ENCODE measurements around the gene RAI2. TPM values are rescaled to one million over a fixed set of nuclear protein-coding genes. Genes with fewer than 3 reads are reported as not detected.

Gene RAI2
- total RNA-seq, 1 experiment from 2014 or later = 0.77 TPM

GRCh38 chrX:17861489-17862011 lies 452 bp upstream of the RAI2 start:
- ChIA-PET CTCF (no interaction called here), POLR2A (no interaction called here)
- TF ChIP-seq CBFB (CRISPR knock-in tag; IDR thresholded peaks at IDR 0.05; ENCODE audit: low read depth) (no peak), KAT7 (CRISPR knock-in tag; IDR thresholded peaks at IDR 0.05; ENCODE audit: borderline replicate concordance) (no peak), NR3C1 (CRISPR knock-in tag; conservative IDR thresholded peaks at IDR 0.05; ENCODE audit: low read depth) (no peak), CREM (CRISPR knock-in tag; IDR thresholded peaks at IDR 0.05) (no peak), MLX (CRISPR knock-in tag; IDR thresholded peaks at IDR 0.05) (no peak)
- H3K4me3 Mint-ChIP-seq = peak overlapping the region; percentile 59
- no peaks in the 10 kb centered on the region for H3K9me3 Mint-ChIP-seq
- H3K4me1 Mint-ChIP-seq = peaks cover 16% of the 10 kb centered on the region
- H3K27ac Mint-ChIP-seq = no peak overlapping the region
- no peaks in the 10 kb centered on the region for H3K36me3 Mint-ChIP-seq
- DNase-seq (ENCODE audit: low spot score) (no peak), ATAC-seq (peak; percentile 56)
- peaks cover 90% of the 10 kb centered on the region for H3K27me3 Mint-ChIP-seq (ENCODE audit: low read depth)

- no peak overlapping the region for H3K27ac Mint-ChIP-seq
- H3K9me3 Mint-ChIP-seq = no peaks in the 10 kb centered on the region
- ATAC-seq (peak; percentile 23), DNase-seq (ENCODE audit: low spot score) (peak; percentile 11)
- peaks cover 81% of the 10 kb centered on the region for H3K27me3 Mint-ChIP-seq (ENCODE audit: low read depth)
- H3K36me3 Mint-ChIP-seq = no peaks in the 10 kb centered on the region
- H3K4me3 Mint-ChIP-seq = peak overlapping the region; percentile 78
- POLR2A ChIA-PET = no interaction called here
- H3K4me1 Mint-ChIP-seq = peaks cover 16% of the 10 kb centered on the region
- CTCF ChIA-PET = interaction anchor here (0.9 to 1.3 kb wide), 3 partner anchors 9 to 47 kb away, joined by 3 to 4 read pairs (median 3); no protein-coding TSS in a partner anchor
- no peak for TF ChIP-seq TP53 (CRISPR knock-in tag; IDR thresholded peaks at IDR 0.05)
- no peak for TF ChIP-seq CBFB (CRISPR knock-in tag; IDR thresholded peaks at IDR 0.05; ENCODE audit: low read depth)
- TF ChIP-seq ETV6 (CRISPR knock-in tag; IDR thresholded peaks at IDR 0.05) = no peak
- TF ChIP-seq AR (CRISPR knock-in tag; IDR thresholded peaks at IDR 0.05) = no peak
- no peak for TF ChIP-seq FOXJ3 (CRISPR knock-in tag; IDR thresholded peaks at IDR 0.05; ENCODE audit: borderline replicate concordance)
- no peak for TF ChIP-seq PREB (CRISPR knock-in tag; IDR thresholded peaks at IDR 0.05; ENCODE audit: borderline replicate concordance)
- TF ChIP-seq CREM (CRISPR knock-in tag; IDR thresholded peaks at IDR 0.05) = no peak
- no peak for TF ChIP-seq SMAD4 (CRISPR knock-in tag; IDR thresholded peaks at IDR 0.05)
- no peak for TF ChIP-seq TCF7 (CRISPR knock-in tag; IDR thresholded peaks at IDR 0.05; ENCODE audit: low read depth)
- TF ChIP-seq HMGA2 (CRISPR knock-in tag; IDR thresholded peaks at IDR 0.05) = no peak
- TF ChIP-seq USF2 (CRISPR knock-in tag; IDR thresholded peaks at IDR 0.05) = no peak
- TF ChIP-seq JUN (CRISPR knock-in tag; IDR thresholded peaks at IDR 0.05) = no peak
- no peak for TF ChIP-seq STAT6 (CRISPR knock-in tag; conservative IDR thresholded peaks at IDR 0.05; ENCODE audit: low read depth)
- no peak for TF ChIP-seq ATF2 (CRISPR knock-in tag; IDR thresholded peaks at IDR 0.05; ENCODE audit: borderline replicate concordance, low read depth)
- no peak for TF ChIP-seq RORB (CRISPR knock-in tag; IDR thresholded peaks at IDR 0.05)
- no peak for TF ChIP-seq IRF1 (CRISPR knock-in tag; IDR thresholded peaks at IDR 0.05)
- TF ChIP-seq EMX1 (CRISPR knock-in tag; IDR thresholded peaks at IDR 0.05) = no peak
Measured at GRCh38 chrX:17860179-17860780, 818 bp downstream of the RAI2 start.
